Activated T-helper 2 cell treated with anti-CD3 and anti-CD28 coated beads, Interferon-gamma antibody, Interleukin-2, Interleukin-4, amounts not matched to agents 10 μg/mL and 5 μg/mL and 100 μg/mL, durations not matched to agents 14 hours and 24 hours and 36 hours (primary cell): ENCODE measurements around the gene SLC12A7. TPM values are rescaled to one million over a fixed set of nuclear protein-coding genes. Genes with fewer than 3 reads are reported as not detected.
"Not testable (repeated sequence)": the region's sequence is repeated elsewhere in the genome, so short reads cannot be mapped to it uniquely, and the experiment has no call there.

Source experiments
- DNase-seq: peaks from one replicate; pipeline ENCODE4 v3.0.0; 2021; ENCODE audit warnings: low spot score
- H3K27ac Mint-ChIP-seq: one replicate; pipeline ENCODE4 v1.8.0; 2021; ENCODE audit warnings: mixed read lengths
- H3K27me3 Mint-ChIP-seq: one replicate; pipeline ENCODE4 v1.8.0; 2021; ENCODE audit warnings: low read depth, mixed read lengths
- H3K36me3 Mint-ChIP-seq: one replicate; pipeline ENCODE4 v1.8.0; 2021; ENCODE audit warnings: low read depth, mixed read lengths
- H3K4me1 Mint-ChIP-seq: one replicate; pipeline ENCODE4 v1.8.0; 2021; ENCODE audit warnings: low read depth, mixed read lengths
- H3K4me3 Mint-ChIP-seq: one replicate; pipeline ENCODE4 v1.8.0; 2021; ENCODE audit warnings: low read depth, mild to moderate bottlenecking, moderate library complexity, mixed read lengths
- H3K9me3 Mint-ChIP-seq: one replicate; pipeline ENCODE4 v1.8.0; 2021; ENCODE audit warnings: mixed read lengths
- intact Hi-C: fragments of 100-400 bp; cut with micrococcal nuclease; formaldehyde crosslinking; loops from one replicate; pipeline ENCODE4 v1.15.1; 2023
- total RNA-seq: library from RNA; stranded (reverse); gene quantifications from 2 replicates; pipeline ENCODE4 v1.2.3, GENCODE V29; 2022

Gene SLC12A7
- total RNA-seq, 1 donor from 2014 or later = 31.9 TPM

- peaks cover 16% of the 10 kb centered on the region for H3K27me3 Mint-ChIP-seq
- no peak for DNase-seq
- no peak overlapping the region for H3K27ac Mint-ChIP-seq
- no peaks in the 10 kb centered on the region for H3K9me3 Mint-ChIP-seq
- H3K4me1 Mint-ChIP-seq = peaks cover 3% of the 10 kb centered on the region
- H3K36me3 Mint-ChIP-seq = no peaks in the 10 kb centered on the region
- H3K4me3 Mint-ChIP-seq = no peak overlapping the region
- intact Hi-C loops = no loop called here
Measured at GRCh38 chr5:1127959-1128785, 16.3 kb upstream of the SLC12A7 start.

DNA sequence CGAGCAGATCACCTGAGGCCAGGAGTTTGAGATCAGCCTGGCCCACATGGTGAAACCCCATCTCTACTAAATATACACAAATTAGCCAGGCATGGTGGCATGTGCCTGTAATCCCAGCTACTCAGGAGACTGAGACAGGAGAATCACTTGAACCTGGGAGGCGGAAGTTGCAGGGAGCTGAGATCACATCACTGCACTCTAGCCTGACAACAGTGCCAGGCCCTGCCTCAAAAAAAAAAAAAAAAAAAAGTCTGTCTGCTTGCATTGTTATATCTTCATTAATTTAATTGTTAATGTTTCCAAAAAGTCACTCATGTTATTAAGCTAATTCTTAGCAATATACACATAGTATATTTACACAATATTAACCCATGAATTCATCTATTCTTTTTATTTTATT is 13.8 kb upstream of the SLC12A7 start:
- DNase-seq, H3K36me3 Mint-ChIP-seq, intact Hi-C loops, H3K4me1 Mint-ChIP-seq, H3K27ac Mint-ChIP-seq, H3K4me3 Mint-ChIP-seq, H3K9me3 Mint-ChIP-seq: not testable (repeated sequence)
- peaks cover 16% of the 10 kb centered on the region for H3K27me3 Mint-ChIP-seq

DNA sequence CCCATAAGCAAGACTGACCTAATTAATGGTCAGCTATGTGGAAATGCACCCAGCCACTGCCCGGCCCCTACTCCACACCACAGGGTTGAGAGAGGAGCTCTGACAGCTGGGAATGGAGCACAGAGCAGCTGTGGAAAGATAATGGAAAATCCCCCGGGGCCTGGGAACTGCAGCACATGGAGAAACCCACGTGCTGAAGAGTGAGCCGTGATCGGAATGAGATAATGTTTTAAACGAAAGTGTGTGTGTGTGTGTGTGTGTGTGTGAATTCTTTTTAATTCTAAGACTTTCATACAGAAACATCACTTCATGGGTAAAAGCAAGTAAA is 13.1 kb upstream of the SLC12A7 start:
- H3K4me1 Mint-ChIP-seq = peaks cover 3% of the 10 kb centered on the region

GRCh38 chr5:1124205-1125029 is 12.6 kb upstream of the SLC12A7 start:
- peaks cover 16% of the 10 kb centered on the region for H3K27me3 Mint-ChIP-seq
- H3K9me3 Mint-ChIP-seq = no peaks in the 10 kb centered on the region
- H3K27ac Mint-ChIP-seq = no peak overlapping the region
- H3K4me3 Mint-ChIP-seq = no peak overlapping the region
- H3K4me1 Mint-ChIP-seq = peaks cover 3% of the 10 kb centered on the region
- intact Hi-C loops = no loop called here
- H3K36me3 Mint-ChIP-seq = no peaks in the 10 kb centered on the region
- DNase-seq = no peak

More for the DNA sequence above, 13.1 kb upstream of the SLC12A7 start:
- Mint-ChIP-seq H3K36me3 (no peaks in the 10 kb centered on the region), H3K27ac (no peak overlapping the region), H3K4me3 (no peak overlapping the region), H3K27me3 (peaks cover 16% of the 10 kb centered on the region), H3K9me3 (no peaks in the 10 kb centered on the region)
- intact Hi-C loops = no loop called here
- no peak for DNase-seq

DNA sequence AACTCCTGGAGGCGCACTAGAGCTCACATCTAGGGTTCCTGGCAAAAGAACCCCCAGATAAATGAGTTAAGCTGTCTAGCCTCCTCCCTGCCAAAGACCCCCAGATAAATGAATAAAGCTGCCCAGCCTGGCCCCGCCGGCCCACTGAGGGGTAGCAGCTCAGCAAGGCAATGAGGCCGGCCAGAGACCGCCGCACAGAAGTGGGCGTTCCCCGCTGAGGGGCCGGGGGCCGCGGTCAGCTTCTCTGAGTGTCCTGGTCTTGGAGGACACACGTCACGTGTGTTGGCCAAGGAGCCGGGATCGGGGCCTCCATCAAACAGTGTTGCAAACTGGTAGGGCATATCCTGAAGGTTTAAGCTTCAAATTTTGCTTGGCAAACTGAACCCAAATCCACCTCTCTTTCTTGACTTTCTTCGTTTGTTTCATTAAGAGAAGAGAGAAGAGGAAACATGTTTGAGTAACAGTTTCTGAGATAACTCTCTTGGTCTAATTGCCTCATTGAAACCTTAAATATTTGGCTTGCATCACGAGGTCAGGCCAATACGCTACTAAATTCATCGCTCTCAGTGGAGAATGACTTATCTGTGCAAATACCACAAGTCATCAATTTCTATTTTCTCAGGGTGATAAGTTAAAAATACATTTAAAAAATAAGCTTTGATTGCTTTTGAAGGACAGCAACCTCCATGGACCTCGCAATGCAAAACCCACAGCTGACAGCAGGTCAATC is 11.7 kb upstream of the SLC12A7 start:
- Mint-ChIP-seq H3K27me3 (peaks cover 16% of the 10 kb centered on the region), H3K4me3 (no peak overlapping the region), H3K27ac (no peak overlapping the region), H3K9me3 (no peaks in the 10 kb centered on the region), H3K36me3 (no peaks in the 10 kb centered on the region), H3K4me1 (peaks cover 3% of the 10 kb centered on the region)
- intact Hi-C loops = no loop called here
- DNase-seq = no peak

DNA sequence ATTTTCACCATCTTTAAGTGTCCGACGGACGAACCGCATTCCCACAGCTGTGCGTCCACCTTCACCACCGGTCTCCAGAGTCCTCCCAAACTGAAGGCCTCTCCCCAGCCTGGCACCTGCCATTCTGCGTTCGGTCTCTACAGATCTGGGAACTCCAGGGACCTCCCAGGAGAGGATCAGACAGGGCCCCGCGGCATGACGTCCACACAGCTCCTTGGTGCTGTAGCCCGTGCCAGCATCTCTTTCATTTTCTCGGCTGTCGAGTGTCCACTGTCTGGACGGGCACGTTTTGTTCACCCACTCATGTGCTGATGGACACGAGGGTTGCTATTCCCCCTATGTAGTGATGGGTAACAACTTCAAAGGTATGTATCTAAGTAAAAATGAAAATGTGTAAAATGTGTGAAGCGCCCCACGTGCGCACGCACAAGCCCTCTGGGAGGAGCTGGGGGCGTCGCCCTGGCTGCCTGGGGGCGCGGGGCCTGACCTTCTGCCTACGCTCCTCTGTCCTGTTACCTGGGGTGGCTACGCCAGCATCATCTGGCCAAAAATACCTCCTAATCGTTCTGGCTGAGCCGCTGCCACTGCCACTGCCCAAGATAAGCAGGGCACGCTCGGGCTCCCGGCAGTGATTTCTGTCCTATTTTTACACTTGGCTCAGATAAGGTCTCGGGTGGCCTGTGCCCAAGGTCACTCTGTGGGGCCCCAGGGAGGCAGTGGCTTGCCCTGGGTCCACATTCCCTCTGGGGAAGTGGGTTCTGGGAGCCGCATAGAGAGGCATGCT is 10.8 kb upstream of the SLC12A7 start:
- intact Hi-C loops = no loop called here
- DNase-seq = no peak
- Mint-ChIP-seq H3K9me3 (no peaks in the 10 kb centered on the region), H3K27me3 (peaks cover 15% of the 10 kb centered on the region), H3K36me3 (no peaks in the 10 kb centered on the region), H3K27ac (no peak overlapping the region), H3K4me3 (no peak overlapping the region), H3K4me1 (peaks cover 5% of the 10 kb centered on the region)

GRCh38 chr5:1121891-1122290 is 10.0 kb upstream of the SLC12A7 start:
- H3K27me3 Mint-ChIP-seq = peaks cover 13% of the 10 kb centered on the region
- no peak overlapping the region for H3K27ac Mint-ChIP-seq
- DNase-seq = no peak
- no peaks in the 10 kb centered on the region for H3K9me3 Mint-ChIP-seq
- intact Hi-C loops = no loop called here
- no peak overlapping the region for H3K4me3 Mint-ChIP-seq
- H3K4me1 Mint-ChIP-seq = peaks cover 3% of the 10 kb centered on the region
- no peaks in the 10 kb centered on the region for H3K36me3 Mint-ChIP-seq

DNA sequence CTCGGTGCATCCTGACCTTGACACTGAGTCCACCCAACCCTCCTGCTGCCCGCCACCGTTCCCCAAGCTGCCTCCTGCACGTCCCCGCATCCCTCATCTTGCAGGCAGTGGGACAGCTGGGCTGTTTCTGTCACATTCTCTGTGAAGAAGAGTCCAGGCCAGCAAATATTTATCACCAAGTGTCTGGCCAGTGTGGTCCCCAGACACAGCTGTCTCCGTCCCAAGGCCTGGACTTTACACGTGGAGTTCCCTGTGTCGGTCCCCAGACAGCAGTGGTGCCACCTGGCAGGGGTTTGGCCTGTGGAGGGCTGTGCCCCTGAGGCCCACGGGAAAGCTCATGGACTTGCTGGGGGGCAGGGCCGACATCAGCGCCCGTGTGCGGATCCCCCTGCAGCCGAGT is 9.2 kb upstream of the SLC12A7 start:
- no peaks in the 10 kb centered on the region for H3K36me3 Mint-ChIP-seq
- no peaks in the 10 kb centered on the region for H3K9me3 Mint-ChIP-seq
- no peak for DNase-seq
- no peak overlapping the region for H3K4me3 Mint-ChIP-seq
- intact Hi-C loops = no loop called here
- H3K4me1 Mint-ChIP-seq = peaks cover 3% of the 10 kb centered on the region
- H3K27me3 Mint-ChIP-seq = peaks cover 9% of the 10 kb centered on the region
- H3K27ac Mint-ChIP-seq = no peak overlapping the region

GRCh38 chr5:1120236-1120999 is 8.6 kb upstream of the SLC12A7 start:
- Mint-ChIP-seq H3K27me3 (peaks cover 9% of the 10 kb centered on the region), H3K9me3 (no peaks in the 10 kb centered on the region), H3K27ac (no peak overlapping the region), H3K36me3 (no peaks in the 10 kb centered on the region), H3K4me1 (peaks cover 3% of the 10 kb centered on the region), H3K4me3 (no peak overlapping the region)
- no peak for DNase-seq
- intact Hi-C loops = no loop called here

DNA sequence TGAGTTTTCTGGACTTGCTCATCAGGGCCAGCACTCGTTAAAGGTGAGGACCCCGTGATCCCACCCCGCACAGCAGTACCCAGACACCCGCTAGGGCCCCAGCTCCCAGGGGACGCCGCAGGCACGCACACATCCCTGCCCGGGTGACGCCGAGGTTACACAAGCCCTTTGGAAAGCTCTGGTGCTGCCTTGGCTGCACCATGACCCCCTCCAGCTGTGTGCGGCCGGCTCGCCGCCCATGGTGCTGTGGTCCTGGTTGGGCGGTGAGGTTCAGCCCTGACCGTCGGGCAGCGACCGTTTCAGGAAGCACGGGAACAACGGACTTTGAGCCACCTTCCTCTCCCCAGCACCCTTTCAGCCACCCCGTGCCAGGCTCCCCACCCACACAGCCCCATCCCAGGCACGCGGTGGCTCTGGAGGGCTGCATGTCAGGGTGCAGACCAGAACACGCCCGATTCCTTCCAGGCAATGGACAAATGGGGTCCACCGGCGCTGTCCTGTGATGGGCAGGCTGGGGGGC is 7.5 kb upstream of the SLC12A7 start:
- H3K9me3 Mint-ChIP-seq = no peaks in the 10 kb centered on the region
- H3K36me3 Mint-ChIP-seq = no peaks in the 10 kb centered on the region
- peaks cover 3% of the 10 kb centered on the region for H3K4me1 Mint-ChIP-seq
- no peak for DNase-seq
- intact Hi-C loops = no loop called here
- no peak overlapping the region for H3K4me3 Mint-ChIP-seq
- no peak overlapping the region for H3K27ac Mint-ChIP-seq
- H3K27me3 Mint-ChIP-seq = peaks cover 2% of the 10 kb centered on the region

DNA sequence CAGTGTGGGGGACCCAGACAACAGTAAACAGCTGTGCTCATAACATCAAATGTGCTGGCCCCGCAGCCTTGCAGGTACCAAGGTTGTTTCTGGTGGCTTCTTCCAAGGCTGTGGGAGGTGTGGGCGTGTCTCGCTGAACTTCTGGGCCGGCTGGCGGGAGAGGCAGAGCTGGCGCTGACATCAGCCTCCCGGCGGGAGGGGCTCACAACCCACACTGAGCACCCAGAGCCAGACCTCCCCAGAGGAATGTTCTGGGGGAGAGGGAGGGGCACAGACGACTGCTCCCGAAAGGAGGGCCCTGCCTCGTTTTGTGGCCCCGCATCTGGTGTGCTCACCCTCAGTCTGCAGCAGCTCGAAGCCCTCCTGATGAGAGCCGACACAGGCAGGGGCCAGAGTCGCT is 6.9 kb upstream of the SLC12A7 start:
- Mint-ChIP-seq H3K27me3 (no peaks in the 10 kb centered on the region), H3K4me1 (peaks cover 3% of the 10 kb centered on the region), H3K9me3 (no peaks in the 10 kb centered on the region), H3K36me3 (no peaks in the 10 kb centered on the region), H3K4me3 (no peak overlapping the region), H3K27ac (no peak overlapping the region)
- DNase-seq = no peak
- intact Hi-C loops = no loop called here
